Type B pancreatic cell (in vitro differentiated cells): ENCODE results near the gene CACNA1H. TPM values are rescaled to one million over a fixed set of nuclear protein-coding genes. Genes with fewer than 3 reads are reported as not detected.

ENCODE experiments used
- DNase-seq: peaks from one replicate; pipeline ENCODE4 v3.0.0; 2021; ENCODE audit warnings: mixed read lengths; ENCODE audit not compliant: unreplicated experiment; ENCODE audit errors: extremely low spot score
- H3K27ac Mint-ChIP-seq: 2 replicates; pipeline ENCODE4 v1.8.0; 2021; ENCODE audit warnings: mild to moderate bottlenecking, mixed read lengths
- H3K27me3 Mint-ChIP-seq: 2 replicates; pipeline ENCODE4 v1.8.0; 2021; ENCODE audit warnings: mixed read lengths
- H3K36me3 Mint-ChIP-seq: 2 replicates; pipeline ENCODE4 v1.8.0; 2021; ENCODE audit warnings: mixed read lengths
- H3K4me1 Mint-ChIP-seq: one replicate; pipeline ENCODE4 v1.8.0; 2021; ENCODE audit warnings: mixed read lengths; ENCODE audit not compliant: unreplicated experiment
- H3K4me3 Mint-ChIP-seq: 2 replicates; pipeline ENCODE4 v1.8.0; 2021; ENCODE audit warnings: mild to moderate bottlenecking, mixed read lengths
- H3K9me3 Mint-ChIP-seq: 2 replicates; pipeline ENCODE4 v1.8.0; 2021; ENCODE audit warnings: mixed read lengths
- CTCF ChIP-seq: fragments of 200-600 bp; sonication (generic); conservative IDR thresholded peaks from 2 replicates; pipeline ENCODE4 v1.5.0; 2021; ENCODE audit warnings: antibody characterized with exemption, mild to moderate bottlenecking
- total RNA-seq: library from RNA; stranded (reverse); gene quantifications from 2 replicates; pipeline ENCODE4 v1.2.1, GENCODE V29; 2021; ENCODE audit warnings: low replicate concordance

Gene CACNA1H
- total RNA-seq, 1 donor from 2014 or later: 38.1 TPM

- no peak for DNase-seq
- no peak overlapping the region for H3K27ac Mint-ChIP-seq
- no peak for TF ChIP-seq CTCF
- no peaks in the 10 kb centered on the region for H3K4me1 Mint-ChIP-seq
- H3K9me3 Mint-ChIP-seq: no peaks in the 10 kb centered on the region
- H3K27me3 Mint-ChIP-seq: no peaks in the 10 kb centered on the region
- no peak overlapping the region for H3K4me3 Mint-ChIP-seq
- no peaks in the 10 kb centered on the region for H3K36me3 Mint-ChIP-seq
Measured at GRCh38 chr16:1175566-1176279, 22.8 kb downstream of the CACNA1H start.

DNA sequence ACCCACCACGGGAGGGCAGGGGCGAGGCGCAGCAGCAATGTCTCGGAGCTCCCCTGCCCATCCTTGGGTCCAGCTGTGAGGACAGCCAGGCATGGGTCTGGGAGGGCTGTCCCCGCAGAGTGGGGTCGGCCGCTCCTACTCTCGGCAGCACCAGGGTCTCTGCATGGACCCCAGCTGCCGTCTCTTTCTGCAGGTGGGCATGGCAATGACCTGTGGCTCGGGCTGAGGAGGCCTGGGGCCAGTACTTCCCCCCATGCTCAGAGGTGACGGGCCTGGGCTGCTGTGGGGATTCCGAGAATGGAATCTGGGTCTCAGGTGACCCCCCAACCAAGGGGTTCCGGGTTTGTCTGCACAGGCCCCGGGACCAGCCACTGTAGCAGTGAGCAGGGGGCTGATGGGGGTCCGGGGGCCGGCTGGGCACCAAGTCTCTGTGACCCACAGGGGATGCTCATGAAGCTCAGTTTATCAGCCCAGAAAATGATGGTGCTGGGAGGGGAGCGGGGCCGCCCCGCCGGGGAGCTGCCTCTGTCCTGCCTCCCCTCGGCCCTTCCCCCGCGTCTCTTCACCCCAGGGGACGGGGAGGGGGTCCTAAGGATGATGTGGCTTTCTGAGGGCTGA is 23.5 kb downstream of the CACNA1H start:
- no peak overlapping the region for H3K4me3 Mint-ChIP-seq
- no peak overlapping the region for H3K27ac Mint-ChIP-seq

DNA sequence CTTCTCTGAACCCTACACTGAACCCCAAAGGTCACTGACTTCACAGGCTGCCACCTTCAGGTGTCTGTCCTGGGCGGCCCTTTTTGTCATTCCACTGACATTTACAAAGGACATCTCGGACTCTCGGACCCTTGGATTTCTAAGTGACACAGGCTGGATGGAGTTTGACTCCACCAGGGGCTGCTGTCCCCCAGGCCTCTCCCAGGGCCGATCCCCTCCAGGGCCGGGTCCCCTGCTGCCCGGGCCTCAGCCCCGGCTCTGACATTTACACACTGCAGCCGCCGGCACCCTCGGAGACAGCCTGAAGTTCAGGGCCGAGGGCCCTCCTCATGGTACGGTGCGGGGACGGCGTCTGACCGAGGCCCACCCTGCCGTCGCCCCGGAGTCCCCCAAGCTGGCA is 24.1 kb downstream of the CACNA1H start:
- Mint-ChIP-seq H3K9me3 (no peaks in the 10 kb centered on the region), H3K36me3 (no peaks in the 10 kb centered on the region), H3K27me3 (no peaks in the 10 kb centered on the region), H3K4me3 (no peak overlapping the region), H3K4me1 (no peaks in the 10 kb centered on the region), H3K27ac (no peak overlapping the region)
- no peak for TF ChIP-seq CTCF
- no peak for DNase-seq

More for the DNA sequence above, 23.5 kb downstream of the CACNA1H start:
- Mint-ChIP-seq H3K27me3 (no peaks in the 10 kb centered on the region), H3K9me3 (no peaks in the 10 kb centered on the region), H3K4me1 (no peaks in the 10 kb centered on the region), H3K36me3 (no peaks in the 10 kb centered on the region)
- no peak for DNase-seq
- no peak for TF ChIP-seq CTCF

GRCh38 chr16:1177750-1178149 is 24.8 kb downstream of the CACNA1H start:
- H3K27ac Mint-ChIP-seq: no peak overlapping the region
- no peak for DNase-seq
- H3K27me3 Mint-ChIP-seq: no peaks in the 10 kb centered on the region
- no peak for TF ChIP-seq CTCF
- no peaks in the 10 kb centered on the region for H3K9me3 Mint-ChIP-seq
- H3K4me3 Mint-ChIP-seq: no peak overlapping the region
- no peaks in the 10 kb centered on the region for H3K36me3 Mint-ChIP-seq
- H3K4me1 Mint-ChIP-seq: no peaks in the 10 kb centered on the region

GRCh38 chr16:1178295-1178910 is 25.5 kb downstream of the CACNA1H start:
- Mint-ChIP-seq H3K36me3 (no peaks in the 10 kb centered on the region), H3K27ac (no peak overlapping the region), H3K27me3 (no peaks in the 10 kb centered on the region), H3K4me3 (no peak overlapping the region), H3K4me1 (no peaks in the 10 kb centered on the region), H3K9me3 (no peaks in the 10 kb centered on the region)
- DNase-seq: no peak
- TF ChIP-seq CTCF: no peak
